GM10266 (cell line): ENCODE results near the gene LDLRAD4.

Experiments used
- DNase-seq: peaks from one replicate; pipeline ENCODE4 v3.0.0; 2012; ENCODE audit errors: extremely low spot score
- CTCF ChIP-seq: IDR thresholded peaks from 2 replicates; pipeline ENCODE4 v1.5.1; 2012; ENCODE audit warnings: mild to moderate bottlenecking, low read depth; ENCODE audit not compliant: control insufficient read depth, insufficient read depth; ENCODE audit errors: missing control alignments

LDLRAD4 gene

GRCh38 chr18:13199169-13199568 lies 19.4 kb upstream of the LDLRAD4 start:
- DNase-seq, result no peak
- TF ChIP-seq CTCF, result no peak

- DNase-seq, result no peak
- TF ChIP-seq CTCF, result no peak
Observed at GRCh38 chr18:13201292-13201691, 17.3 kb upstream of the LDLRAD4 start.

- TF ChIP-seq CTCF, result no peak
- no peak for DNase-seq
Observed at GRCh38 chr18:13202571-13202970, 16.0 kb upstream of the LDLRAD4 start.

- no peak for DNase-seq
- no peak for TF ChIP-seq CTCF
Observed at GRCh38 chr18:13206301-13206700, 12.3 kb upstream of the LDLRAD4 start.

- no peak for TF ChIP-seq CTCF
- DNase-seq, result no peak
Observed at GRCh38 chr18:13207294-13207693, 11.3 kb upstream of the LDLRAD4 start.

- TF ChIP-seq CTCF, result no peak
- no peak for DNase-seq
Observed at GRCh38 chr18:13211534-13211933, 7.0 kb upstream of the LDLRAD4 start.

- DNase-seq, result no peak
- TF ChIP-seq CTCF, result no peak
Observed at GRCh38 chr18:13213036-13213795, 5.3 kb upstream of the LDLRAD4 start.
